Epithelial cell of esophagus (primary cell): ENCODE results near the gene OVCA2.

Experiments used
- DNase-seq: peaks from one replicate; pipeline ENCODE4 v3.0.0; 2010; ENCODE audit warnings: low read depth
- H3K4me3 ChIP-seq: 2 replicates; pipeline ENCODE4 v1.5.1; 2011; ENCODE audit warnings: mild to moderate bottlenecking, low read length, control low read depth
- TF ChIP-seq, protein P1 (sequence below): IDR thresholded peaks from 2 replicates; pipeline ENCODE4 v1.5.1; 2011; ENCODE audit warnings: low read depth, mild to moderate bottlenecking, low read length, control low read depth, inconsistent platforms; ENCODE audit not compliant: insufficient read depth; ENCODE audit errors: missing control alignments

Gene OVCA2

DNA sequence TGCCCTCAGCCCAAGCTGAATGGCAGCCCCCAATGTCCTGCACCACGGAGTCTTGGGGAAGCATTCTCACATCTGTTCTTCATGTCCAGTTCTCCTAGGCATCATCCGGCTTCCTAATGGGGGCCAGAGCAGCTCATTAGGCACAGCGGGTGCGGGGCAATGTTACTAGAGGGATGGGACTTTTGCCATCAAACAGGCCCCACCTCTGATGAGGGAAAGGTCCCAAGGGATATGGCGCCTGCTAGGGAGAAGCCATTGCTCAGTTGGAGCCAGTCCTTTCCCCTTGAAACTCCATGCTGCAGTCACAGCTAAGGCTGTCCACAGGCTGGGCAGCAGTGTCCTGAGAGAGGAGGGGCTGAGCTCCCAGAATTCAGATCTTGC lies 13.6 kb upstream of the OVCA2 start:
- H3K4me3 ChIP-seq, result no peak overlapping the region
- DNase-seq, result no peak
- TF ChIP-seq, protein P1, sequence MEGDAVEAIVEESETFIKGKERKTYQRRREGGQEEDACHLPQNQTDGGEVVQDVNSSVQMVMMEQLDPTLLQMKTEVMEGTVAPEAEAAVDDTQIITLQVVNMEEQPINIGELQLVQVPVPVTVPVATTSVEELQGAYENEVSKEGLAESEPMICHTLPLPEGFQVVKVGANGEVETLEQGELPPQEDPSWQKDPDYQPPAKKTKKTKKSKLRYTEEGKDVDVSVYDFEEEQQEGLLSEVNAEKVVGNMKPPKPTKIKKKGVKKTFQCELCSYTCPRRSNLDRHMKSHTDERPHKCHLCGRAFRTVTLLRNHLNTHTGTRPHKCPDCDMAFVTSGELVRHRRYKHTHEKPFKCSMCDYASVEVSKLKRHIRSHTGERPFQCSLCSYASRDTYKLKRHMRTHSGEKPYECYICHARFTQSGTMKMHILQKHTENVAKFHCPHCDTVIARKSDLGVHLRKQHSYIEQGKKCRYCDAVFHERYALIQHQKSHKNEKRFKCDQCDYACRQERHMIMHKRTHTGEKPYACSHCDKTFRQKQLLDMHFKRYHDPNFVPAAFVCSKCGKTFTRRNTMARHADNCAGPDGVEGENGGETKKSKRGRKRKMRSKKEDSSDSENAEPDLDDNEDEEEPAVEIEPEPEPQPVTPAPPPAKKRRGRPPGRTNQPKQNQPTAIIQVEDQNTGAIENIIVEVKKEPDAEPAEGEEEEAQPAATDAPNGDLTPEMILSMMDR, result no peak

DNA sequence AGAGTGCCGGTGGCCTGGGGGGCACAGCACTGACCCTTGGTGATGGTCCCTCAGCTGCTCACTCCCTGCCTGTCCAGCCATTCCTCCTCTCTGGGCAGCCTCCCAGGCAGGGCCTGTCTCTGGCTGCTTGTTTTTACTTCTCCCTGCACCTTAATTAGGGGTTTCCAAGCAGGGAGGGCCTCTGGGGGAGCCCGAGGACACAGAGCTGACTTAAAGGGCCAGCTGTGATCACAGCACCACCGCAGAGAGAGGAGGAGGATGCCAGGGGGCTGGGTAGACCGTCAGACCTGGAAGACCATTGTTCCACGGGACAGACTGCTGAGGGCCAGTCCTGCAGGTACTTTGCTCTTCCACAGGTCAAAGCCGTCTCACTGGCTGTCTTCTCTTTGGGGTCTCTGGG lies 13.1 kb upstream of the OVCA2 start:
- no peak overlapping the region for H3K4me3 ChIP-seq
- TF ChIP-seq, protein P1, result no peak
- DNase-seq, result no peak

DNA sequence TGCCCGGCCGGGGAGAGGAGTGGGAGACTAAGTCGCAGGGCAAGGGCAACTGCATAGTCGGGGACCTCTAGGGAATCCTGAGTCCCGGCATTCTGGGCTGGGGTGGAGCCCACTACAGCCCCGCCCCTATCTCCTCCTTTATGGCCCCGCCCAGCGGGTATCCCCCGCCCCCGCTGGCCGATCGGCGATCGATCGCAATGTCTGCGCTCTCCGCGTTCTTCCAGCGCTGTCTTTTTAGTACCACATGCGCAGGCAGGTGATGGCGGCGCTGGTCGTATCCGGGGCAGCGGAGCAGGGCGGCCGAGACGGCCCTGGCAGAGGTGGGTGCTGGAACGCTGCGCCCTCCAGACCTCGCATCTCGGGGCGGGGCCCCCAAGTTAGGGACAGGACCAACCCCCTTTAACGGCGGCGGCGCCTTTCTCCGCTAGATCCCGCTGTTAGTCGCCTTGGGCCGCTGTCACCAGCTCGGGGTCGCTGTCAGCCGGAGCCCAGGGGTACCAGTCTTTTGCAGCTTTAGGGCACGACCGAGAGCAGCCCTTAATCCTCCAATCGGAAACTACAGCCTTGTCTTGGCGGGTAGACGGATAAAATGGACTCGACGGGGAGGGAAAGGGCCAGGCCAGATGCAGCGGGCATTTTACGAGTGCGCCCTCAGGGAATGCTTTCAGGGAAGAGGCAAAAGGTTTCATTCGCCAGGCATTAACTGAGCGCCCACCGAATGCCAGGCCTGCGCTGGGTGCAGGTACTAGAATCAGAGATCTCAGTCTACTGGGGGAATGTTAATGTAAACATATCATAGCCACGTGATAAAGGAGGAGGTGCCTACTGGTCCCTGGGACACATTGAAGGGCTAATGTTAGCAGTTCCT lies 11.7 kb upstream of the OVCA2 start, which contains the start of gene DPH1:
Gene DPH1 (plus strand): TSS at position 243 of the 868 bp plus-strand sequence. CDS start 17 bp downstream, at position 260.
- H3K4me3 ChIP-seq, result peak within 1 kb of the TSS; percentile 100
- DNase-seq, result peak; percentile 92
- TF ChIP-seq, protein P1, result no peak

DNA sequence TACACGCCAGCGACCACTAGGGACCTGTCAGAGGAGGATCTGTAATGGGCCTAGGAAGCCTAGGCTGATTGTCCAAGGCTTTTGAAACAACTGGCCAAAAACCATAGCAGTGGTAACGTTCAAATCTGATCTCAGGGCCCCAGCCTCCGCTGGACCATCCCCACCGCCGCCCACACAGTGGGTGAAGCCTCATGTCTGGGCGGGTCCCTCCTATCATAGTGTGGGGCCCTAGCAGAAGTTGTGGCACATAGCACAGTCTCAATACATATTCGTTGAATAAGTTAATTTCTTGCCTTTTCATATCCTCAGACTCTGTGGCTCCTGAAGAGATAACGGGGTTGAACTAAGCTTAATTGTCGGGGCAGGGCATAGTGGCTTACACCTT lies 11.1 kb upstream of the OVCA2 start:
- H3K4me3 ChIP-seq, result peak overlapping the region; percentile 100
- DNase-seq, result no peak
- TF ChIP-seq, protein P1, result peak; percentile 54

DNA sequence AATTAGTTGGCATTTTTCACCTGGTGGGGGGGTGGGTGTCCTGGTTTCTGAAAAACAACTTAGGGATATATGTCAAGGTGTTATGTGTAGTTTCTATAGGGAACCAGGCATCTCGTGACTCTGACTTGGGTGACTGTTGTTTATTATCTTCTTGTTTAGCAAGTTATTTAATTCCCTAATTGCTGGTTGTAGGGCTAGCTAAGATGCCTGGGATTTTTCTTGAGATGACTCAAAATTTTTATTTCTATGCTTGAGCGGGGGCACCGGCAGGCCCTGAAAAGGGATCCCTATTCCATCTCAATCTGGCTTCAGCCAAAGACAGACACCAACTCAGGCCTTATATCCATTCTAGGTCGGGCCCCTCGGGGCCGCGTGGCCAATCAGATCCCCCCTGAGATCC lies 8.7 kb upstream of the OVCA2 start:
- DNase-seq, result no peak
- TF ChIP-seq, protein P1, result no peak
- no peak overlapping the region for H3K4me3 ChIP-seq

DNA sequence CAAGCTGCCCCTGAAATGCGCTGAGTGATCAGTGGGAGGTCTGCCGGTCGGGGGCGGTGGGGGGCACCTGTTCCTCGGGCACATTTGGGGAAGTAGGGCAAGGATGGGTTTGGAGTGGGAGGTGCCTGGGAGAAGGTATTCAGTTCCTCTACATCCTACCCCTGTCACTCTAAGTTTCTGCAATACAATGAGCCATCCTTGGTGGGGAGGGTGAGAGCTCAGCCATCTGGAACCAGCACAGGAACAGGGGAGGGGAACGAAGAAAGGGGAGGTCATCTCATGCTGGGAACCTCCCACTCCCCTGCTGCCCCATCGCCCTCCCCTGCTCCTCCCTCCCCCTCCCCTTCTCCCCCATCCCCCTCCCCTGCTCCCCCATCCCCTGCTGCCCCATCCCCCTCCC lies 7.7 kb upstream of the OVCA2 start:
- no peak overlapping the region for H3K4me3 ChIP-seq
- TF ChIP-seq, protein P1, result no peak
- no peak for DNase-seq

DNA sequence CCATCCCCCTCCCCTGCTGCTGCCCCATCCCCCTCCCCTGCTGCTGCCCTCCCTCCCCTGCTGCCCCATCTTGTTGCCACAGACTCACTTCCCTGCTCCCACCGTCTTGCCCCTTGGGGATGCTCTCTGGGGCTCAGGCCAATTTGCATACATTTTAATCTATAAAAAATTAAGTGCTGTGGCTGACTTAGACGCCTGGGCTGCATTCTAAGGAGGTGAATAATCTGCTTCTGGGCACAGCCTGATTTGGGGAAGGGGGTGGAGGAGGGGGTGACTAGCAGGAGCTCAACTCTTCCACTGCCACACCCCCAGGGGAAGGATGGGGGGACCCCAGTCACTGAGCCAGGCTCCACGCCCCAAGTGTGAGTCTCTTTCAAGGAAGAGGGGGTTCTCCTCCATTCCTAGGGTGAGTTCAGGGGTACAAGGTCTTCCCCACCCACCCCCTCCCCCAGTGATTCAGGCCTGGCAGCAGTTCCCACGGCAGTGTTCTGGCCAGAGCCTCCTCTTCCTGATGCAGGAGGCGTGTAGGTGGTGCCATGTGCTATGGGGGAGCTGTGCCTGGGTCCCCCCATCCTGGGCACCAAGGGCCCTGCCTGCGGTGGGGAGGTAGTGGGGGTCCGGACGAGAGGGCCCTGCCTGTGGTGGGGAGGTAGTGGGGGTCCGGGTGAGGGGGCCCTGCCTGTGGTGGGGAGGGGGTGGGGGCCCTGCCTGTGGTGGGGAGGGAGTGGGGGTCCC lies 6.8 kb upstream of the OVCA2 start:
- TF ChIP-seq, protein P1, result no peak
- DNase-seq, result no peak
- no peak overlapping the region for H3K4me3 ChIP-seq
